Pancreas (tissue), 10 donors: ENCODE measurements around the gene LRMDA. TPM values are rescaled to one million over a fixed set of nuclear protein-coding genes. Genes with fewer than 3 reads are reported as not detected.

Experiments
- ATAC-seq, 4 donors: fragments of 200-7000 bp; cut with Tn5 transposase; one replicate each; pipeline versions ENCODE4 v1.8.0 to v1.9.1; 2020; ENCODE audit warnings: mild to moderate bottlenecking in 4 of 4, moderate library complexity in 4 of 4
- DNase-seq, 6 donors: peaks; one replicate each; pipeline ENCODE4 v3.0.0-alpha.2; 2020
- FAIRE-seq: peaks from 2 replicates; lab custom pipeline; 2012; peaks lifted over from hg19 to GRCh38; lab: Jason Lieb, UNC
- H3K27ac ChIP-seq, 4 donors: fragments of 200-600 bp; sonication (generic); 1 replicate in 3 of 4; 2 replicates in 1 of 4; pipeline versions ENCODE4 v1.5.0 to v1.8.0; 2020
- H3K27me3 ChIP-seq, 4 donors: fragments of 200-600 bp; one replicate each; pipeline ENCODE4 v1.8.0; 2021
- H3K36me3 ChIP-seq, 3 donors: fragments of 200-600 bp; sonication (generic) in 1 of 3; one replicate each; pipeline versions ENCODE4 v1.5.0 to v1.8.0; 2020 to 2021
- H3K4me1 ChIP-seq, 3 donors: fragments of 200-600 bp; one replicate each; pipeline ENCODE4 v1.8.0; 2021
- H3K4me3 ChIP-seq, 4 donors: fragments of 200-600 bp; sonication (generic) in 2 of 4; one replicate each; pipeline versions ENCODE4 v1.5.0 to v1.8.0; 2020 to 2021
- H3K9me3 ChIP-seq, 4 donors: fragments of 200-600 bp; one replicate each; pipeline ENCODE4 v1.8.0; 2021
- CTCF ChIP-seq, 4 donors: fragments of 200-600 bp; sonication (generic) in 3 of 4; IDR thresholded peaks; one replicate each; pipeline versions ENCODE4 v1.5.0 to v1.8.0; 2021; ENCODE audit warnings: antibody characterized with exemption in 4 of 4
- WGBS, 2 donors: extraction: QIAGEN DNeasy Blood & Tissue Kit; methylation state at CpG; one replicate each; pipeline ENCODE4 v1.1.7; 2013; 5-methylcytosine and 5-hydroxymethylcytosine counted together
- intact Hi-C, 3 donors: fragments of 100-400 bp; cut with DNase I; formaldehyde crosslinking; loops; one replicate each; pipeline versions ENCODE4 v1.11.1 to v1.14.2; 2022
- polyA plus RNA-seq, 2 donors: library from polyadenylated mRNA; stranded (reverse); fragments of 200-250 nt; gene quantifications; one replicate each; pipeline ENCODE4 v1.2.3, GENCODE V29; 2013
- total RNA-seq, 6 donors: library from RNA; stranded (reverse); fragmentation: NEBNext Ultra II Directional in 4 of 6; extraction: Animal tissue kit (Norgen Biotek cat#: 25700) in 4 of 6; gene quantifications; one replicate each; pipeline versions ENCODE4 v1.2.1 to v1.2.4, GENCODE V29; 2021 to 2023
- donor health status: healthy with polysubstance abuse.
- donor health status: DM: no; HTN: no; CAD: no; lungs with moderate emphysema.
- donor health status: DM: no; HTN: no; CAD: no.
- donor health status: control.
- donor health status: control.
- donor health status: Bipolar disorder and iron deficiency.
- donor health status: DM: yes; HTN: yes; CAD: no.
- donor health status: DM: no; HTN: no; CAD: no.
- donor health status: DM: no; HTN: no; CAD: no.
- donor health status: DM: yes; HTN: yes; CAD: no.

LRMDA gene
- total and polyA plus RNA-seq, 8 donors = 4.6 to 21.2 (median 13.4) TPM

DNA sequence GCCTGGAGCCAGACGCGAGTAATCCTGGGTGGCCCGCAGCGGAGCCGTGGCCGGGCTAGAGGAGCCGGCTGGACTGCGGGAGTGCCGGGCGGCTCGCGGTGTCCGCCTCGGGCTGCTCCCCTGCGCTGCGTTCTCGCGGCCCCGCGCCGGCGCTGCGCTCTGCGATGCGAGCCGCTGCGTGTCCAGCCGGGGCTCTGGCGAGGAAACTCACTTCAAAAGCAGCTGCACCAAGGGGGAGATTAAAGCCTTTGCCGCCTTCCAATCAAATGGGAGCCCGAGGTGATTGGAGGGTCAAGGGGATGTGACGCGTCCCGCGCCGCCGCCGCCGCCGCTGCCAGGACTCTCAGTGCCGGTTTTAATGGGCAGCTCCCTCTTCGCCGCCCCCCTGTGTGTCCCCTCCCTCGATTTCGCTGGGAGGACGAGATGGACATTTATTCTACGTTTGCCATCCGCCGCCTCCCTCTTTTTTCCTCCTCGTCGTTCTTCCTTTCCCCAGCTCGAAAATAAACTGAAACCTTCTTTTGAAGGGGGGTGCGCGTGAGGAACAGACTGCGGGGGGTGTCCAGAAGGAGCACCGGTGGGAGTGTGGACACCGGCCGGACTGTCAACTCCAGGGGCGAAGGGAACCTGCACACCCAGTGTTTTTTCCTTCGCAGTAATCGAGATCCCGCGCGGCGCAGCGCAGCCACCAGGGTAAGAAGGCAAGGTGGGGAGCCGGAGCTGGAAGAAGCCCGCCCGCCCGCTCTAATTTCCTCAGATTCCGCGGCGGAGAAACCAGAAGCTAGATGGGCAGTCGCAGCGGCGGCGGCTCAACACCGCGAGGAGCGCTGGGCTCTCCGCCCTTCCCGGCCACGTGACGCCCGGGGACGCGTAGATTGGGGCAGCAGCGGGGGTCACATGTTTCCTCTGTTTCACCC is 29.6 kb upstream of the LRMDA start, which contains the start of gene ZNF503:
Gene ZNF503 (minus strand): TSS at position 196 of the 917 bp plus-strand sequence. CDS start 345 bp downstream, outside the sequence.
- DNase-seq = peak; percentile 94 to 99 (median 98)
- FAIRE-seq = peak; percentile 92
- peak; percentile 54 to 75 (median 62) for ATAC-seq
- intact Hi-C loops = loop anchor here in 1 of 3 donors (10.0 kb wide), 2 partner anchors 373 to 523 kb away; no protein-coding TSS in a partner anchor
- 0% methylated on average over 87 to 88 of the region's 88 CpGs for WGBS, 2 donors
- H3K36me3 ChIP-seq = no peaks in the 10 kb centered on the region
- no peaks in the 10 kb centered on the region for H3K4me1 ChIP-seq
- TF ChIP-seq CTCF (IDR thresholded peaks at IDR 0.05) = peak in 1 of 4 donors; percentile 9
- H3K4me3 ChIP-seq = peak within 1 kb of the TSS; percentile 91 to 98 (median 94)
- no peaks in the 10 kb centered on the region for H3K27me3 ChIP-seq
- peak within 1 kb of the TSS; percentile 97 to 99 (median 98) for H3K27ac ChIP-seq
- no peaks in the 10 kb centered on the region for H3K9me3 ChIP-seq

DNA sequence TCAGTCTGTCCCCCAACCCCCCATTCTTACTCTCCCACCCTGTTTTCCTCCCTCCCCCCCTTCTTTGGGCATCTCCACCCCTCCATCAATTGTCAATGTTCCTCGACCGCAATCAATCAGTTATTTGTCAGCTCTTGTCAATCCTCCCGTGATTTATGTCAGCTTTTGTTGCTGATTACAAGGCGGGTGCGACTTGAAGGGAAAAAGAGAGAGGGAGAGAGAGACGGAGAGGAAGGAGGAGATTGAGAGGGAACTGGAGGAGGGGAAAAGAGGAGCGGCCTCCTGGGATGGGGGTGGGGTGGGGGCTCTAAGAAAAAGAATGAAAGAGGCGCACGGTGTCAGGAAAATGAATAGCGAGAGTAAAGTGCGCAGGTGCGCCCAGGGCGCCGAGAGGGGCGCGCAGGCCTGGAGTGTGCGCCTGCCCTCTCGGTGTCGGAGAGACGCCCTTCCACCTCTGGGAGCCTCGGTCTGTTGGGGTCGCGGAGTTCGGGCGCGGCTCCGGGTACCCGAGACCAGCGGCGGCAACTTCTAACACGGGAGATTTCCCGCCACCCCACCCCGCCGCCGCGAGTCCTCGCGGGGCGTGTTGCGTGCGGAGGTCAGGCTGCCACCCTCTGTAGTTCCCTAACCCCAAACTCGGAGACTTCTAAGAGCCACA is 28.8 kb upstream of the LRMDA start:
- ATAC-seq (peak in 2 of 4 donors; percentile 1 to 3), DNase-seq (peak in 4 of 6 donors; percentile 54 to 78 (median 62)), FAIRE-seq (no peak)
- Histone ChIP-seq H3K4me3 (peak overlapping the region; percentile 31 to 98 (median 92)), H3K27ac (peak overlapping the region; percentile 97 to 99 (median 98)), H3K9me3 (no peaks in the 10 kb centered on the region), H3K4me1 (no peaks in the 10 kb centered on the region), H3K27me3 (no peaks in the 10 kb centered on the region), H3K36me3 (no peaks in the 10 kb centered on the region)
- intact Hi-C loops = loop anchor here in 1 of 3 donors (10.0 kb wide), 2 partner anchors 372 to 522 kb away; no protein-coding TSS in a partner anchor
- WGBS, 2 donors = 0% methylated on average over 42 of the region's 42 CpGs
- TF ChIP-seq CTCF (IDR thresholded peaks at IDR 0.05) = no peak

DNA sequence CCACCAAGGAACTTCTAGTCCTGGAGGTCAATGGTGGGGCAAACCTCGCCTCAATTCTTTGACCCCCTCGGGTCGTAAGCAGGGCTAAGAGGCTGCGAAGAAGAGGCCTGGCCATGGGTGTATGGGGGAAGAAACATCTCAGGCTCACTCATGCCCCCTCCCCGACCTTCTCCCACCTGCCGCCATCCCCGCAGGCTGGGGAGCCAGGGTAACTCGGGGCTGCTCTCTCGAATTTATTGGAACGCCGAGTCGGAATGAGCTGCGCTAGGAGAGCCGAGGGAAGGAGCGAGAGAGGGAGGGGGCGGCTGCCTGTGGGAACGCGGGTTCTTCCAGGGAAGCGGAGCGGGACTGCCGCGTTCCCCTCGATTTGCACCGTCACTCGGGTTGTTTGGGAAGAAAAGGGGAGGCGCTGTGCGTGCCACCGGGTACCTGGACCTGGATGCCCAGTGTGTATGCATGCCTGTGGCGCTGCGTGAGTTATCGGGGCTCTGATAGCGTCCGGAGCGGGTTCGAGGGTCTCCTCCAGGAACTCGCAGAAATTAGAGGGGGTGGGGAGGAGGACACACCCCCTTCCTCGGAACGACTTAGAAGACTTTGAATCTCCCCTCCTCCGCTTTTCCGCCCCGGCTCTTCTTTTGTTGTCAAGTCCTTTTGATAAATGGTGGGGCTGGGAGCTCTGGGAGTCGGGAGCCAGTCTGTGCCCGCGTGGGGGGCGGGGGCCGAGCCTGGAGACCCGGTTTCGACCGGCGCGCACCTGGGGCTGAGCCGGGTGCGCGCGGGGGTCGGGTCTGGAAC is 28.1 kb upstream of the LRMDA start:
- 0 to 1% methylated on average over 50 to 56 of the region's 56 CpGs for WGBS, 2 donors
- DNase-seq (peak; percentile 60 to 81 (median 68)), ATAC-seq (no peak), FAIRE-seq (no peak)
- no peak for TF ChIP-seq CTCF (IDR thresholded peaks at IDR 0.05)
- no peaks in the 10 kb centered on the region for H3K4me1 ChIP-seq
- H3K27ac ChIP-seq = peak overlapping the region; percentile 97 to 99 (median 98)
- intact Hi-C loops = loop anchor here in 1 of 3 donors (10.0 kb wide), 2 partner anchors 371 to 521 kb away; no protein-coding TSS in a partner anchor
- no peaks in the 10 kb centered on the region for H3K9me3 ChIP-seq
- no peaks in the 10 kb centered on the region for H3K27me3 ChIP-seq
- H3K36me3 ChIP-seq = no peaks in the 10 kb centered on the region
- H3K4me3 ChIP-seq = peak overlapping the region; percentile 31 to 98 (median 92)

DNA sequence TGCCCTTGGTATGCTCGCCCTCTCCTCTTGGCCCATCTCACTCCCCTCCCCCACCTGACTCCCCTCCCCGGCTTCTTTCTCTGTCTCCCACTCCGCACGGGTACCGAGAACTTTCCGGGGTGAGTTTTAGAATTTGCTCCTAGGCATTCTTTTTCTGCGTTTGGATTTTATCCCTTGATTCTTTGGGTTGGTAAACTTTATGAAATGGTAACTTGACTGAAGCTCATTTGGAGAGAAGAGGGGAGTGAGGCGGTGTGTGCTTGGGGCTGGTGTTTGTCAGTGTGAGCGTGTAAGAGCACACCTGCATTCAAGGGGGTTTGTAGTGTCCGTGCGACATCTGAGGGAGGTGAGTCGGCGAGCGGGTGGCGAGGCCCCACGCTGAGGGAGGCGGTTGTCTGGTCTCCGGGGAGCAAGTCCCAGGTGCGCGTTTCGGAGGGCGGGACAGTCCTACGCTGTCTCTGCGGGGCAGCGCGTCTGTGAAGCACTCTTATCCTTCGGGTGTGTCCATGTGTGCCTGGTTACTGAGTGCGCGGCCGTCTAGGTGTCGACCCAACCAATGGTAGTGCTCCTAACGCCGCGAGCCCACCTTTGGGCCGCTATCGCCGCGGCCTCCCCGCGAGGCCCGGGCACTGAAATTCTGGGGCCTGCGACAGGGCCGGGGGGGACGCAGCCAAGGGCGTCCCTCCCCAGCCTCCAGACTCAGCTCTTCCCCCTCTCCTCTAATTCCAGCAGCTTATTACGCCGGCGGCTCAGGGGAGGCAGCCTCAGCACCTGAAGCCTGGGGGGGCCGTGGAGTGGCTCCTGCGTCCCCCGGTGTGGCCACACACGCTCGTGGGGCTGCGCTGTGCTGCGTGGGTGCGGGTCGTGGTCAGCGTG is 27.2 kb upstream of the LRMDA start:
- Histone ChIP-seq H3K36me3 (no peaks in the 10 kb centered on the region), H3K4me1 (no peaks in the 10 kb centered on the region), H3K27ac (peak overlapping the region; percentile 97 to 99 (median 98)), H3K27me3 (no peaks in the 10 kb centered on the region), H3K9me3 (no peaks in the 10 kb centered on the region), H3K4me3 (peak overlapping the region; percentile 31 to 98 (median 92))
- TF ChIP-seq CTCF (IDR thresholded peaks at IDR 0.05) = no peak
- intact Hi-C loops = loop anchor here in 1 of 3 donors (10.0 kb wide), 2 partner anchors 371 to 521 kb away; no protein-coding TSS in a partner anchor
- 2 to 3% methylated on average over 54 to 58 of the region's 58 CpGs for WGBS, 2 donors
- no peak for FAIRE-seq
- DNase-seq = peak; percentile 48 to 88 (median 64)
- no peak for ATAC-seq
